Transverse colon (tissue), 4 donors: Measurements from ENCODE around the gene CMC2. TPM values are rescaled to one million over a fixed set of nuclear protein-coding genes. Genes with fewer than 3 reads are reported as not detected.

Experiments
- DNase-seq: peaks from one replicate; pipeline ENCODE4 v3.0.0-alpha.2; 2019
- H3K27ac ChIP-seq, 4 donors: fragments of 200-600 bp; sonication (generic); 2 replicates each; pipeline ENCODE4 v1.5.1; 2016 to 2018; ENCODE audit warnings: inconsistent platforms in 4 of 4
- H3K27me3 ChIP-seq: fragments of 200-600 bp; sonication (generic); 2 replicates; pipeline ENCODE4 v1.5.1; 2017; ENCODE audit warnings: inconsistent platforms
- H3K36me3 ChIP-seq, 4 donors: fragments of 200-600 bp; sonication (generic); 2 replicates each; pipeline ENCODE4 v1.5.1; 2017 to 2019; ENCODE audit warnings: inconsistent platforms in 4 of 4
- H3K4me1 ChIP-seq, 4 donors: fragments of 200-600 bp; sonication (generic); 2 replicates each; pipeline ENCODE4 v1.5.1; 2017 to 2020; ENCODE audit warnings: inconsistent platforms in 4 of 4
- H3K4me3 ChIP-seq, 4 donors: fragments of 200-600 bp; sonication (generic); 1 replicate in 1 of 4; 2 replicates in 3 of 4; pipeline versions ENCODE4 v1.5.1 to v1.6.1; 2017 to 2019; ENCODE audit warnings: inconsistent platforms in 4 of 4
- H3K9me3 ChIP-seq, 2 donors: fragments of 200-600 bp; sonication (generic); 2 replicates each; pipeline ENCODE4 v1.5.1; 2017 to 2019; ENCODE audit warnings: inconsistent platforms in 2 of 2
- EP300 ChIP-seq: sonication (generic); formaldehyde crosslinking; IDR thresholded peaks from one replicate; pipeline ENCODE4 v1.6.1; 2017; ENCODE audit warnings: antibody characterized with exemption, low read depth
- POLR2A ChIP-seq: fragments of 450-650 bp; IDR thresholded peaks from one replicate; pipeline ENCODE4 v1.6.1; 2016; ENCODE audit warnings: antibody characterized with exemption, mild to moderate bottlenecking, moderate library complexity
- POLR2AphosphoS5 ChIP-seq, 3 donors: sonication (generic); formaldehyde crosslinking; IDR thresholded peaks; one replicate each; pipeline ENCODE4 v1.6.1; 2016; ENCODE audit warnings: antibody characterized with exemption in 3 of 3
- WGBS, 2 donors: methylation state at CpG; one replicate each; pipeline ENCODE4 v1.1.5; 2018; ENCODE audit warnings: low coverage in 1 of 2; 5-methylcytosine and 5-hydroxymethylcytosine counted together
- in situ Hi-C, 4 donors: fragments of 200-750 bp; cut with MboI; loops; one replicate each; pipeline versions ENCODE4 v1.15.0 to v1.15.1; 2017; ENCODE audit warnings: low sequenced_read_pairs in 3 of 4, low pct_ligation_motif_present in 1 of 4, low pct_unique_long_range_greater_than_20kb in 1 of 4
- intact Hi-C: fragments of 100-400 bp; cut with DNase I; formaldehyde crosslinking; loops from one replicate; pipeline ENCODE4 v1.15.1; 2023; ENCODE audit warnings: low total_unique reads
- total RNA-seq, 4 donors: library from RNA; depleted of rRNA; stranded (reverse); fragments of >200 nt; gene quantifications; one replicate each; pipeline ENCODE4 v1.1.0, GENCODE V29; 2016
- TF ChIP-seq, protein P1 (sequence below), 5 experiments: fragments of 200-600 bp in 3 of 5; fragments of 450-650 bp in 2 of 5; sonication (generic) in 3 of 5; IDR thresholded peaks; 1 replicate in 2 of 5; 2 replicates in 3 of 5; pipeline ENCODE4 v1.5.1; 2016 to 2017; ENCODE audit warnings: antibody characterized with exemption in 5 of 5, inconsistent platforms in 3 of 5, mild to moderate bottlenecking in 2 of 5, moderate library complexity in 1 of 5

Gene CMC2
- total RNA-seq, 4 donors from 2014 or later, result 2.8 to 42.9 (median 29.8) TPM

DNA sequence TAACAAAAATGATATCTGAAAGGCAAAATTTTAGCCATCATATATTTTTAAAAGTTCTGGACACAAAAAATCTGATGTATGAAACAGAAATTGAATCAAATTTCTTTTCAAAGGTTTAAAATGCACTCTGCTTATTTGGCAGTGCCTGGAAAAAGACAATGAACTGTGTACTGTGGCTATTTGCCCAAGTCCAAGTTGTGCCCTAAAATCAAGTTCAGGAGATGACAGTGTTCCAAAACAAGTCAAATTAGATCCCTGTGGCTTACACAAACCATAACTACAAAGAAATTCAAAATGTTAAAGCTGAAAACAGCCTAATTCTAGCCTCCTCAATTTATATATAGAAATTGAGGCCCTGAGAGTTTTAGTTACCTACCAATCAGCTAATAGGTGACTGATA, 25.6 kb downstream of the CMC2 start:
- H3K27me3 ChIP-seq, result no peaks in the 10 kb centered on the region

DNA sequence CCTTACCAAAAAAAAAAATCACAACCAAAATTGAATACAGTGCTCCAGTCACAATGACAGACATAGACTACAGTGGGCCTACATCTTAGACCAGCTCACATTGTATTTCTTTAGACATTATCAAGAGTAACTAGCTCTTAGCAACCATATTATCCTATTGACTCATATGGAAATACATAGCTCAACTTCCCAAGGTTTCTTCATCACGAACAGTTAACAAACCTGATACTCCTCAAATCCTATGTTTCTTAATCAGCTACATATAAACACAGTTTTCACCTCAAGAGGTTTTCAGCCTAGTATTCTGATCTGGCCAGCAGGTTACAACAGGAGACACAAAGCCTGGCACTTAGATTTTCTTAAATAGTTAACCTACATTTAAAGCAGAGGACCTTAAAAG, 29.7 kb downstream of the CMC2 start:
- Histone ChIP-seq H3K27ac (no peak overlapping the region), H3K27me3 (no peaks in the 10 kb centered on the region), H3K36me3 (peaks cover 0 to 12% (median 2%) of the 10 kb centered on the region in 4 donors), H3K4me3 (no peak overlapping the region), H3K9me3 (no peaks in the 10 kb centered on the region), H3K4me1 (peaks cover 0 to 18% (median 4%) of the 10 kb centered on the region in 4 donors)
- TF ChIP-seq POLR2A (no peak), EP300 (no peak), POLR2AphosphoS5 (IDR thresholded peaks at IDR 0.05) (no peak)
- TF ChIP-seq, protein P1, sequence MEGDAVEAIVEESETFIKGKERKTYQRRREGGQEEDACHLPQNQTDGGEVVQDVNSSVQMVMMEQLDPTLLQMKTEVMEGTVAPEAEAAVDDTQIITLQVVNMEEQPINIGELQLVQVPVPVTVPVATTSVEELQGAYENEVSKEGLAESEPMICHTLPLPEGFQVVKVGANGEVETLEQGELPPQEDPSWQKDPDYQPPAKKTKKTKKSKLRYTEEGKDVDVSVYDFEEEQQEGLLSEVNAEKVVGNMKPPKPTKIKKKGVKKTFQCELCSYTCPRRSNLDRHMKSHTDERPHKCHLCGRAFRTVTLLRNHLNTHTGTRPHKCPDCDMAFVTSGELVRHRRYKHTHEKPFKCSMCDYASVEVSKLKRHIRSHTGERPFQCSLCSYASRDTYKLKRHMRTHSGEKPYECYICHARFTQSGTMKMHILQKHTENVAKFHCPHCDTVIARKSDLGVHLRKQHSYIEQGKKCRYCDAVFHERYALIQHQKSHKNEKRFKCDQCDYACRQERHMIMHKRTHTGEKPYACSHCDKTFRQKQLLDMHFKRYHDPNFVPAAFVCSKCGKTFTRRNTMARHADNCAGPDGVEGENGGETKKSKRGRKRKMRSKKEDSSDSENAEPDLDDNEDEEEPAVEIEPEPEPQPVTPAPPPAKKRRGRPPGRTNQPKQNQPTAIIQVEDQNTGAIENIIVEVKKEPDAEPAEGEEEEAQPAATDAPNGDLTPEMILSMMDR (IDR thresholded peaks at IDR 0.05), result no peak
- intact Hi-C loops (no loop called here), in situ Hi-C loops (no loop called here)
- no peak for DNase-seq
- 91 to 100% methylated on average over 1 of the region's 1 CpG for WGBS, 2 donors

More for the DNA sequence above, 25.6 kb downstream of the CMC2 start:
- H3K36me3 ChIP-seq, result peaks cover 0 to 12% (median 0%) of the 10 kb centered on the region in 4 donors
- intact Hi-C loops (no loop called here), in situ Hi-C loops (no loop called here)
- H3K9me3 ChIP-seq, result no peaks in the 10 kb centered on the region
- TF ChIP-seq, protein P1 (IDR thresholded peaks at IDR 0.05), result no peak
- TF ChIP-seq POLR2AphosphoS5 (IDR thresholded peaks at IDR 0.05) (no peak), EP300 (no peak), POLR2A (no peak)
- no peak for DNase-seq
- no peak overlapping the region for H3K4me3 ChIP-seq
- peaks cover 0 to 33% (median 12%) of the 10 kb centered on the region in 4 donors for H3K4me1 ChIP-seq
- no peak overlapping the region for H3K27ac ChIP-seq

DNA sequence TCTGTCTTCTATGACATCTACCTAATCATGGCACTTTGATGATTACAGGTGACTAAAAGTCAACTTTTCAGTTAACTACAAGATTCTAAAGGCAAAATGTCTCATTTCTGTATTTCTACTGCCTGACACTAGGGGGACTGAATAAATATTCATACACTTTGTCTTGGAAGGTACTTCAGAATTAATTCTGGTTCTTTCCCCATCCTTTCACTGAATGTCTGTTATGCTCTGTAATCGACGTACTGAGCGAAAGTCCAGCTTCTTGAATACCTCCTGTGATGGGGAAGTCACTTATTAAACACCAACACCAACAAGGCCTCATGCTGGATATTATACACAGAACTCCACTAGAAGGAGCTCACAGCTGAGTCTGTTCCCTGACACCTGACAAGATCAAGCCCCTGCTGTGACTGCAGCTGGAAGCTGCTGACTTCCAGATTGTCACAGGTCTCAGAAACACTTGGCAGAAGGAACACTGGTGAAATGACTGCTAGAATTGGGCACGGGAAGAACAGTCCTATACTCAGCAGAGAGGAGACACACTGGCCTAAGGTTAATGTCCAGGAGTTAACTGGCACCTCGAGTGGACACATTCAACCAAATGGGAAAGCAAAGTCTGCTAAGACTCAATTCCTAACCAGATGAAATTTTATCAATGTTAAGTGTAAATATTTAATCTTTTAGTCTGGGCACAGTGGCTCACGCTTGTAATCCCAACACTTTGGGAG, 31.9 kb downstream of the CMC2 start:
- in situ Hi-C loops (no loop called here), intact Hi-C loops (no loop called here)
- DNase-seq, result no peak
- TF ChIP-seq EP300 (no peak), POLR2AphosphoS5 (IDR thresholded peaks at IDR 0.05) (no peak)
- TF ChIP-seq, protein P1 (IDR thresholded peaks at IDR 0.05), result peak in 4 of 5 experiments; percentile 5 to 18 (median 11)
- Histone ChIP-seq H3K36me3 (peaks cover 0 to 9% (median 2%) of the 10 kb centered on the region in 4 donors), H3K4me3 (no peak overlapping the region), H3K9me3 (no peaks in the 10 kb centered on the region), H3K27me3 (no peaks in the 10 kb centered on the region), H3K27ac (no peak overlapping the region), H3K4me1 (peaks cover 0 to 6% (median 0%) of the 10 kb centered on the region in 4 donors)
- 60 to 89% methylated on average over 1 to 6 of the region's 6 CpGs for WGBS, 2 donors

GRCh38 chr16:80973991-80974390, 32.7 kb downstream of the CMC2 start:
- Histone ChIP-seq H3K9me3 (no peaks in the 10 kb centered on the region), H3K27ac (no peak overlapping the region), H3K4me1 (peaks cover 0 to 6% (median 0%) of the 10 kb centered on the region in 4 donors), H3K36me3 (peaks cover 0 to 4% (median under 1%) of the 10 kb centered on the region in 4 donors), H3K4me3 (no peak overlapping the region), H3K27me3 (no peaks in the 10 kb centered on the region)
- WGBS, 2 donors, result 87 to 95% methylated on average over 3 of the region's 4 CpGs
- intact Hi-C loops, result no loop called here
- TF ChIP-seq, protein P1 (IDR thresholded peaks at IDR 0.05), result no peak
- TF ChIP-seq EP300 (no peak), POLR2A (no peak), POLR2AphosphoS5 (IDR thresholded peaks at IDR 0.05) (no peak)
- no peak for DNase-seq
- in situ Hi-C loops, result no loop called here
